ENCODE results near the gene IL13.
"Not testable (repeated sequence)": the region's sequence is repeated elsewhere in the genome, so short reads cannot be mapped to it uniquely, and the experiment has no call there.

IL13 gene

DNA sequence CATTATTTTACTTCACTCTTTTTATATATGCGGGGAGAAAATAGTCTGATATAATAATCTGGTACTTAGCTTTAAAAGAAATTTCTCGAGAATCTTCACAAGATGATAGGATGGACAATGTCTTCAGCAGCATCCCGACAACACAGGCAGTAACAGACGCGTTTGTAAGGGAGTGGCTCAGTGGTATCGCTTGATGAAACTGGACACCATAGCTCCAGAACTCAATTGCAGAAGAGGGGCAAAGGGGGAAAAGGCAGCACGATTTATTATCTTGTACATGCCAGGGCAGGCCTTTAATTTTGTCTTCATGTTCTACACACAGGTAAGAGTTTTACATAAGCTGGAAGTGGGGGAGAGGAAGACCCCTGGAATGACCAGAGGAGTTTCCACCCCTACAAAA, 31.5 kb downstream of the IL13 start:
- Histone ChIP-seq H3K27ac (no peak overlapping the region), H3K36me3 (no peaks in the 10 kb centered on the region), H3K4me3 (ENCODE audit: low read depth in 1 of 2, low read length in 1 of 2) (no peak overlapping the region), H3K4me1 (ENCODE audit: control insufficient read depth in 1 of 2, insufficient read depth in 1 of 2, low read depth in 1 of 2, low read length in 1 of 2) (no peaks in the 10 kb centered on the region), H3K9me3 (no peaks in the 10 kb centered on the region), H3K27me3 (peaks cover 7% of the 10 kb centered on the region)
- TF ChIP-seq, protein P1, sequence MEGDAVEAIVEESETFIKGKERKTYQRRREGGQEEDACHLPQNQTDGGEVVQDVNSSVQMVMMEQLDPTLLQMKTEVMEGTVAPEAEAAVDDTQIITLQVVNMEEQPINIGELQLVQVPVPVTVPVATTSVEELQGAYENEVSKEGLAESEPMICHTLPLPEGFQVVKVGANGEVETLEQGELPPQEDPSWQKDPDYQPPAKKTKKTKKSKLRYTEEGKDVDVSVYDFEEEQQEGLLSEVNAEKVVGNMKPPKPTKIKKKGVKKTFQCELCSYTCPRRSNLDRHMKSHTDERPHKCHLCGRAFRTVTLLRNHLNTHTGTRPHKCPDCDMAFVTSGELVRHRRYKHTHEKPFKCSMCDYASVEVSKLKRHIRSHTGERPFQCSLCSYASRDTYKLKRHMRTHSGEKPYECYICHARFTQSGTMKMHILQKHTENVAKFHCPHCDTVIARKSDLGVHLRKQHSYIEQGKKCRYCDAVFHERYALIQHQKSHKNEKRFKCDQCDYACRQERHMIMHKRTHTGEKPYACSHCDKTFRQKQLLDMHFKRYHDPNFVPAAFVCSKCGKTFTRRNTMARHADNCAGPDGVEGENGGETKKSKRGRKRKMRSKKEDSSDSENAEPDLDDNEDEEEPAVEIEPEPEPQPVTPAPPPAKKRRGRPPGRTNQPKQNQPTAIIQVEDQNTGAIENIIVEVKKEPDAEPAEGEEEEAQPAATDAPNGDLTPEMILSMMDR (IDR thresholded peaks at IDR 0.05), result no peak

DNA sequence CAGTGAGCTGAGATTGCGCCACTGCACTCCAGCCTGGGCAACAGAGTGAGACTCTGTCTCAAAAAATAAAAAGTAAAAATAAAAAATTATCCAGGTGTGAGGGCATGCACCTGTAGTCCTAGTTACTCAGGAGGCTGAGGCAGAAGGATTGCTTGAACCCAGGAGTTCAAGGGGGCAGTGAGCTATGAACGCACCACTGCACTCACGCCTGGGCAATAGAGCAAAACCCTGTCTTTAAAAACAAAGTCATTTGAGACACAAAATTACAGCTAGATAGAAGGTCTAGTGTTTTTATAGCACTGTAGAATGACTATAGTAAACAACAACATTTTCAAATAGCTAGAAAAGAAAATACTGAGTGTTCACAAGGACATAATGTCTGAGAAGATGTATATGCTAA, 32.2 kb downstream of the IL13 start:
- peaks cover 7% of the 10 kb centered on the region for H3K27me3 ChIP-seq
- H3K9me3 ChIP-seq, result no peaks in the 10 kb centered on the region
- H3K36me3 ChIP-seq, result no peaks in the 10 kb centered on the region
- H3K27ac ChIP-seq, result no peak overlapping the region
- H3K4me1 ChIP-seq (ENCODE audit: control insufficient read depth in 1 of 2, insufficient read depth in 1 of 2, low read depth in 1 of 2, low read length in 1 of 2), result no peaks in the 10 kb centered on the region
- no peak overlapping the region for H3K4me3 ChIP-seq (ENCODE audit: low read depth in 1 of 2, low read length in 1 of 2)
- TF ChIP-seq, protein P1 (IDR thresholded peaks at IDR 0.05), result no peak

DNA sequence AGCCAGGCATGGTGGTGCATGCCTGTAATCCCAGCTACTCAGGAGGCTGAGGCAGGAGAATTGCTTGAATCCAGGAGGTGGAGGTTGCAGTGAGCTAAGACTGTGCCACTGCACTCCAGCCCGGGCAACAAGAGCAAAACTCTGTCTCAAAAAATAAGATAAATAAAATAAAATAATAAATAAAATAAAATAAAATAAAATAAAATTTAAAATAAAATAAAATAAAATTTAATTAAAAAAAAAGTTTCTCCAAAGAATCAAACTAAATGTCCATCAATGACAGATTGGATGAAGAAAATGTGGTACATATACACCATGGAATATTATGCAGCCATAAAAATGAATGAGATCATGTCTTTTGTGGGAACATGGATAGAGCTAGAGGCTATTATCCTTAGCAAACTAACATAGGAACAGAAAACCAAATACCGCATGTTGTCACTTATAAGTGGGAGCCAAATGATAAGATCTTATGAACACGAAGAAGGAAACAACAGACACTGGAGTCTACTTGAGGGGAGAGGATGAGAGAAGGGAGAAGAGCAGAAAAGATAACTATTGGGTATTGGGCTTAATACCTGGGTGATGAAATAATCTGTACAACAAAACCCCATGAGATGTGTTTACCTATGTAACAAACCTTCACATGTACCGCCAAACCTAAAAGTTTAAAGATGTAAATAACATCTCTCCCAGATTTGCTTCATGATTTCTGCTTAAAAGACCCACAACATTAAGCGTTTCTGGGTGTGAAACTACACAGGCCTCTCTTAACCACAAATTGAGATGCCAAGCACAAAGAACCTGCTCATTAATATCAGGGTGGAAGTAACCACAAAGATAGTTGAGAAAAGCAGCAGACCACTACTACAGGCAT, 34.0 kb downstream of the IL13 start:
- not testable (repeated sequence) for H3K27me3 ChIP-seq; H3K9me3 ChIP-seq; H3K4me1 ChIP-seq (ENCODE audit: control insufficient read depth in 1 of 2, insufficient read depth in 1 of 2, low read depth in 1 of 2, low read length in 1 of 2); H3K36me3 ChIP-seq; H3K27ac ChIP-seq; H3K4me3 ChIP-seq (ENCODE audit: low read depth in 1 of 2, low read length in 1 of 2)

DNA sequence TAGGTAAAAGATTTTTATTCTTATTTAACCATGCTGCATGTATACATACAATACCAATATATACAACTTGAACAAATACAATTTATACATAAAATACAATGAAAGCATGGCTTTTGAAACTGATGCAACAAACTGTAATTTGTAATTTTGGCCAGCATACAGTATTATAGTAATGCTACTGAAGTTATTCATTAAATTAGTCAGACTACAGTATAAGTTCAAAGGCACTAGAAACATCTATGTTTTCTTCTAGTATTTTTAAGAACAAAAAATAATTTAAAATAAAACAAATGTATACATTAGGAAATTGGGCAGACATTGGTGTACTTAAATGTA, 34.6 kb downstream of the IL13 start:
- TF ChIP-seq, protein P1 (IDR thresholded peaks at IDR 0.05), result no peak
- no peak overlapping the region for H3K27ac ChIP-seq

DNA sequence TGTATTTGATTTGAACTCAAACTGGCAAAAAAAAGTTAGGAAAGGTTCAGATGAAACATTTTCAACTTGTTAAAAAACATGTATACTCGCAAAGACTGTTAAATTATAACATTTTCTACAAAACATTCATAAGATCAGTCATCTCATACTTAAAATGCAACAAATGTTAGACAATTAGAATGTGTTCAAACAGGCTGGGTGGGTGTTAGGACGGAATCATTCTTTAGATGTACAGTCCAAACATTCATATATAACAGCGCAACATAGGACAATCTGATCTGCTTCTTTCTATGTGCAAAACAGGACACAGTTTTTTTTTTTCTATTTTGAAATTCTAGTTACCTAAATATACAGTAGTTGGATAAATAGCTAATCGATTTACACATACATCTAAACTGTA, 38.0 kb downstream of the IL13 start:
- Histone ChIP-seq H3K27ac (no peak overlapping the region), H3K36me3 (no peaks in the 10 kb centered on the region), H3K9me3 (no peaks in the 10 kb centered on the region), H3K27me3 (no peaks in the 10 kb centered on the region), H3K4me1 (ENCODE audit: control insufficient read depth in 1 of 2, insufficient read depth in 1 of 2, low read depth in 1 of 2, low read length in 1 of 2) (no peaks in the 10 kb centered on the region), H3K4me3 (ENCODE audit: low read depth in 1 of 2, low read length in 1 of 2) (no peak overlapping the region)
- TF ChIP-seq, protein P1 (IDR thresholded peaks at IDR 0.05), result no peak

More for the DNA sequence above, 34.6 kb downstream of the IL13 start:
- H3K36me3 ChIP-seq, result no peaks in the 10 kb centered on the region
- no peak overlapping the region for H3K4me3 ChIP-seq (ENCODE audit: low read depth in 1 of 2, low read length in 1 of 2)
- H3K27me3 ChIP-seq, result peaks cover 7% of the 10 kb centered on the region
- no peaks in the 10 kb centered on the region for H3K4me1 ChIP-seq (ENCODE audit: control insufficient read depth in 1 of 2, insufficient read depth in 1 of 2, low read depth in 1 of 2, low read length in 1 of 2)
- no peaks in the 10 kb centered on the region for H3K9me3 ChIP-seq

DNA sequence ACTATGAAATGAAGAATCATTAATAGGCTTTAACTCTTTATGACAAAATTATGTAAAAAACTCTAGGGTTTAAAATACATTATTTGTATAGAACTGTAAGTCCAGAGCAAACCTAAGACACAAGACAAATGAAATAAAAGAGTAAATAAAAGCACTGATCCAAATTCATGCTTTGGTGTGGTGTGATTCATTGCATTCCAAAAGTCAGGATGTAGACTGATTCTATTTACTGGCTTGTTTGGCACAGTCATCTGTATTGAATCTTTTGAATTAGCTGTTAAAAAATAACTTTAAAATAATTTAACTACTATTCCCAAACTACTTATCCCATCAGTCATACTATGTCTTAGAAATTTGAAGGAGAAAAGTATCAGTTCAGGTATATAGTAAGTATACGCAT, 46.9 kb downstream of the IL13 start:
- Histone ChIP-seq H3K9me3 (no peaks in the 10 kb centered on the region), H3K4me3 (ENCODE audit: low read depth in 1 of 2, low read length in 1 of 2) (no peak overlapping the region), H3K36me3 (no peaks in the 10 kb centered on the region), H3K4me1 (ENCODE audit: control insufficient read depth in 1 of 2, insufficient read depth in 1 of 2, low read depth in 1 of 2, low read length in 1 of 2) (no peaks in the 10 kb centered on the region), H3K27ac (no peak overlapping the region), H3K27me3 (no peaks in the 10 kb centered on the region)
- TF ChIP-seq, protein P1 (IDR thresholded peaks at IDR 0.05), result no peak

Measured in neutrophil (primary cell).